K562 (cell line): Measurements from ENCODE around the gene ARHGAP9. TPM values are rescaled to one million over a fixed set of nuclear protein-coding genes. Genes with fewer than 3 reads are reported as not detected.

ENCODE experiments used
- CEBPZ ChIP-seq: fragments of 150-350 bp; IDR thresholded peaks from 2 replicates; pipeline ENCODE4 v1.6.1; 2014; ENCODE audit warnings: low read depth, mild to moderate bottlenecking, low read length, borderline replicate concordance
- DLX4 ChIP-seq: fragments of 250-450 bp; sonication (Bioruptor Pico); IDR thresholded peaks from 2 replicates; pipeline ENCODE4 v1.6.1; 2021; ENCODE audit warnings: mild to moderate bottlenecking
- DNMT1 ChIP-seq: fragments of 450-650 bp; IDR thresholded peaks from 2 replicates; pipeline ENCODE4 v1.6.1; 2016; ENCODE audit warnings: antibody characterized with exemption, mild to moderate bottlenecking
- E2F1 ChIP-seq: sonication (generic); formaldehyde crosslinking; IDR thresholded peaks from 2 replicates; pipeline ENCODE4 v1.8.1; 2023; ENCODE audit warnings: mild to moderate bottlenecking, missing genetic modification reagents, moderate library complexity
- MAX ChIP-seq: sonication (generic); formaldehyde crosslinking; IDR thresholded peaks from 2 replicates; pipeline ENCODE4 v1.9.0; 2022; ENCODE audit warnings: mild to moderate bottlenecking, missing genetic modification reagents
- NFATC3 ChIP-seq: fragments of 450-650 bp; IDR thresholded peaks from 2 replicates; pipeline ENCODE4 v1.6.1; 2017; ENCODE audit warnings: mild to moderate bottlenecking
- NR0B1 ChIP-seq: fragments of 450-650 bp; IDR thresholded peaks from one replicate; pipeline ENCODE4 v1.6.1; 2018; ENCODE audit warnings: mild to moderate bottlenecking, moderate library complexity; ENCODE audit not compliant: partially characterized antibody
- POLR3A ChIP-seq: IDR thresholded peaks from 2 replicates; pipeline ENCODE4 v1.6.1; 2011; ENCODE audit warnings: borderline replicate concordance, mild to moderate bottlenecking, moderate library complexity; ENCODE audit not compliant: insufficient read length, insufficient read depth; ENCODE audit errors: extremely low read depth
- POLR3G ChIP-seq: IDR thresholded peaks from 2 replicates; pipeline ENCODE4 v1.6.1; 2011; ENCODE audit not compliant: insufficient read length, insufficient replicate concordance; ENCODE audit errors: extremely low read depth
- REST ChIP-seq, 2 experiments: fragments of 450-650 bp; formaldehyde crosslinking in 1 of 2; IDR thresholded peaks; 2 replicates each; pipeline versions ENCODE4 v1.4.0 to v1.6.1; 2014 to 2020; ENCODE audit warnings: mild to moderate bottlenecking in 2 of 2, borderline replicate concordance in 1 of 2, low read depth in 1 of 2
- TAF9B ChIP-seq: fragments of 450-650 bp; IDR thresholded peaks from 2 replicates; pipeline ENCODE4 v1.6.1; 2018; ENCODE audit warnings: mild to moderate bottlenecking; ENCODE audit not compliant: partially characterized antibody
- polyA plus RNA-seq, 8 experiments: library from polyadenylated mRNA; depleted of rRNA in 4 of 8; stranded (reverse) in 5 of 8; unstranded in 3 of 8; fragments of >200 nt; fragmentation: Nextera tagmentation in 2 of 8; fragmentation: Illumina TruSeq in 1 of 8; extraction: Ambion mirVana in 2 of 8; extraction: Trizol in 1 of 8; gene quantifications; 2 replicates each; pipeline versions ENCODE4 v1.2.1 to v1.2.3, GENCODE V29; 2011 to 2014; ENCODE audit warnings: inconsistent platforms in 1 of 8, missing spikeins in 1 of 8
- total RNA-seq, 7 experiments: library from RNA; depleted of rRNA in 6 of 7; stranded (reverse); fragments of >200 nt in 6 of 7; fragmentation: Illumina TruSeq in 2 of 7; extraction: Trizol in 2 of 7; gene quantifications; 2 replicates each; pipeline versions ENCODE4 v1.2.1 to v1.2.3, GENCODE V29; 2011 to 2021; ENCODE audit warnings: low replicate concordance in 1 of 7

ARHGAP9 gene
- total and polyA plus RNA-seq, 9 of the 15 experiments (the other 6 are each of a cell fraction or from before 2014, with no cell fraction given): 1.5 to 10.2 (median 5.1) TPM

GRCh38 chr12:57430931-57431566 lies 48.6 kb downstream of the ARHGAP9 start, which contains the start of gene R3HDM2 (continued):
- TF ChIP-seq REST (IDR thresholded peaks at IDR 0.05; ENCODE audit: borderline replicate concordance) (no peak), REST (CRISPR knock-in tag; IDR thresholded peaks at IDR 0.05; ENCODE audit: low read depth) (no peak), DLX4 (CRISPR knock-in tag) (no peak), POLR3G (no peak), CEBPZ (no peak), POLR3A (no peak), E2F1 (CRISPR knock-in tag) (peak; percentile 88), TAF9B (peak; percentile 50), DNMT1 (no peak), MAX (CRISPR knock-in tag) (peak; percentile 100), NFATC3 (no peak), NR0B1 (no peak)
